ENCODE data around the gene CD33.

- TF ChIP-seq, protein P1, sequence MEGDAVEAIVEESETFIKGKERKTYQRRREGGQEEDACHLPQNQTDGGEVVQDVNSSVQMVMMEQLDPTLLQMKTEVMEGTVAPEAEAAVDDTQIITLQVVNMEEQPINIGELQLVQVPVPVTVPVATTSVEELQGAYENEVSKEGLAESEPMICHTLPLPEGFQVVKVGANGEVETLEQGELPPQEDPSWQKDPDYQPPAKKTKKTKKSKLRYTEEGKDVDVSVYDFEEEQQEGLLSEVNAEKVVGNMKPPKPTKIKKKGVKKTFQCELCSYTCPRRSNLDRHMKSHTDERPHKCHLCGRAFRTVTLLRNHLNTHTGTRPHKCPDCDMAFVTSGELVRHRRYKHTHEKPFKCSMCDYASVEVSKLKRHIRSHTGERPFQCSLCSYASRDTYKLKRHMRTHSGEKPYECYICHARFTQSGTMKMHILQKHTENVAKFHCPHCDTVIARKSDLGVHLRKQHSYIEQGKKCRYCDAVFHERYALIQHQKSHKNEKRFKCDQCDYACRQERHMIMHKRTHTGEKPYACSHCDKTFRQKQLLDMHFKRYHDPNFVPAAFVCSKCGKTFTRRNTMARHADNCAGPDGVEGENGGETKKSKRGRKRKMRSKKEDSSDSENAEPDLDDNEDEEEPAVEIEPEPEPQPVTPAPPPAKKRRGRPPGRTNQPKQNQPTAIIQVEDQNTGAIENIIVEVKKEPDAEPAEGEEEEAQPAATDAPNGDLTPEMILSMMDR (IDR thresholded peaks at IDR 0.05) = no peak
- TF ChIP-seq POLR2AphosphoS5 (IDR thresholded peaks at IDR 0.05) (no peak), POLR2A (IDR thresholded peaks at IDR 0.05) (no peak)
Measured at GRCh38 chr19:51227326-51227725, 2.4 kb downstream of the CD33 start.

Data from gastroesophageal sphincter (tissue), 3 donors.